OCI-LY7 (cell line): Measurements from ENCODE around the gene HABP2.

Source experiments
- EZH2phosphoT487 ChIP-seq: fragments of 200-600 bp; sonication (generic); IDR thresholded peaks from 2 replicates; pipeline ENCODE4 v1.6.1; 2018; ENCODE audit warnings: low read depth, borderline replicate concordance, mild to moderate bottlenecking, mixed run types, antibody characterized with exemption, low read length, moderate library complexity, mixed read lengths
- TF ChIP-seq, protein P1 (sequence below): fragments of 200-600 bp; sonication (generic); conservative IDR thresholded peaks from 2 replicates; pipeline ENCODE4 v1.5.1; 2014; ENCODE audit warnings: mild to moderate bottlenecking, antibody characterized with exemption, low read length, moderate library complexity, mixed read lengths

GRCh38 chr10:113552014-113552413 is 839 bp upstream of the HABP2 start:
- TF ChIP-seq, protein P1, sequence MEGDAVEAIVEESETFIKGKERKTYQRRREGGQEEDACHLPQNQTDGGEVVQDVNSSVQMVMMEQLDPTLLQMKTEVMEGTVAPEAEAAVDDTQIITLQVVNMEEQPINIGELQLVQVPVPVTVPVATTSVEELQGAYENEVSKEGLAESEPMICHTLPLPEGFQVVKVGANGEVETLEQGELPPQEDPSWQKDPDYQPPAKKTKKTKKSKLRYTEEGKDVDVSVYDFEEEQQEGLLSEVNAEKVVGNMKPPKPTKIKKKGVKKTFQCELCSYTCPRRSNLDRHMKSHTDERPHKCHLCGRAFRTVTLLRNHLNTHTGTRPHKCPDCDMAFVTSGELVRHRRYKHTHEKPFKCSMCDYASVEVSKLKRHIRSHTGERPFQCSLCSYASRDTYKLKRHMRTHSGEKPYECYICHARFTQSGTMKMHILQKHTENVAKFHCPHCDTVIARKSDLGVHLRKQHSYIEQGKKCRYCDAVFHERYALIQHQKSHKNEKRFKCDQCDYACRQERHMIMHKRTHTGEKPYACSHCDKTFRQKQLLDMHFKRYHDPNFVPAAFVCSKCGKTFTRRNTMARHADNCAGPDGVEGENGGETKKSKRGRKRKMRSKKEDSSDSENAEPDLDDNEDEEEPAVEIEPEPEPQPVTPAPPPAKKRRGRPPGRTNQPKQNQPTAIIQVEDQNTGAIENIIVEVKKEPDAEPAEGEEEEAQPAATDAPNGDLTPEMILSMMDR: no peak
- TF ChIP-seq EZH2phosphoT487: no peak
